ENCODE data around the gene HERC5. TPM values are rescaled to one million over a fixed set of nuclear protein-coding genes. Genes with fewer than 3 reads are reported as not detected.

The HERC5 gene
- total RNA-seq, 1 donor from 2014 or later, result 23.0 TPM

DNA sequence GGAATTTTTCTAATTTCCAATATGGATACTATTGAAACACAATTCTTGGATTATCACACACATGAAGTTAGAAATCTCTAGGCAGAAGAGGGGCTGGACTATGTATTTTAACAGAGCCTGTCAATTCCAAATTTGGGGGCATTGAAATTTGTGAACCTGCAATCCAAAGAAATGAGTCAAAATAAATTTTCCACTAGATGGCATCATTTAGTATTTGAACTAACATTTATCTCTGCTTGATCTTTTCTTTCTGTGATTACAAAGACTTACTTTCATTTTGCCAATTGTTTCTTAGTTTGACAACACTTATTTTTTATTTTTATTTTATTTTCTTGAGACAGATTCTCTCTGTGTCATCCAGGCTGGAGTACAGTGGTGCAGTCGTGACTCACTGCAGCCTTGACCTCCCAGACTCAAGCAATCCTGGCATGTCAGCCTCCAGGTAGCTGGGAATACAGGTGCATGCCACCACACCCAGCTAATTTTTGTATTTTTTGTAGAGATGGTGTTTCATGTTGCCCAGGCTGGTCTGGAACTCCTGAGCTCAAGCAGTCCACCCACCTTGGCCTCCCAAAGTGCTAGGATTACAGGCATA, 69.4 kb downstream of the HERC5 start:
- peaks cover 15% of the 10 kb centered on the region for H4K20me1 ChIP-seq (ENCODE audit: insufficient read depth, low read length)
- H3K9me3 Mint-ChIP-seq (ENCODE audit: unreplicated experiment), result no peaks in the 10 kb centered on the region
- FAIRE-seq, result no peak
- H3K36me3 Mint-ChIP-seq (ENCODE audit: low read depth, unreplicated experiment), result no peaks in the 10 kb centered on the region
- no peak overlapping the region for H3K27ac Mint-ChIP-seq (ENCODE audit: unreplicated experiment)
- no peak overlapping the region for H2AFZ ChIP-seq (ENCODE audit: low read depth, low read length)
- DNase-seq (ENCODE audit: low read depth), result no peak
- no peak overlapping the region for H3K4me3 Mint-ChIP-seq (ENCODE audit: unreplicated experiment)
- no peak overlapping the region for H3K27ac ChIP-seq (ENCODE audit: low read depth, low read length)
- H3K9ac ChIP-seq (ENCODE audit: low read length), result no peak overlapping the region
- H3K9me3 ChIP-seq (ENCODE audit: insufficient read depth, low read depth, low read length), result no peaks in the 10 kb centered on the region
- peaks cover 8% of the 10 kb centered on the region for H3K4me1 ChIP-seq (ENCODE audit: insufficient read depth, low read length)
- H3K79me2 ChIP-seq (ENCODE audit: insufficient read depth, low read length), result peaks cover 36% of the 10 kb centered on the region
- TF ChIP-seq EZH2 (IDR thresholded peaks at IDR 0.05; ENCODE audit: insufficient read depth, low read length), result no peak
- TF ChIP-seq, protein P1, sequence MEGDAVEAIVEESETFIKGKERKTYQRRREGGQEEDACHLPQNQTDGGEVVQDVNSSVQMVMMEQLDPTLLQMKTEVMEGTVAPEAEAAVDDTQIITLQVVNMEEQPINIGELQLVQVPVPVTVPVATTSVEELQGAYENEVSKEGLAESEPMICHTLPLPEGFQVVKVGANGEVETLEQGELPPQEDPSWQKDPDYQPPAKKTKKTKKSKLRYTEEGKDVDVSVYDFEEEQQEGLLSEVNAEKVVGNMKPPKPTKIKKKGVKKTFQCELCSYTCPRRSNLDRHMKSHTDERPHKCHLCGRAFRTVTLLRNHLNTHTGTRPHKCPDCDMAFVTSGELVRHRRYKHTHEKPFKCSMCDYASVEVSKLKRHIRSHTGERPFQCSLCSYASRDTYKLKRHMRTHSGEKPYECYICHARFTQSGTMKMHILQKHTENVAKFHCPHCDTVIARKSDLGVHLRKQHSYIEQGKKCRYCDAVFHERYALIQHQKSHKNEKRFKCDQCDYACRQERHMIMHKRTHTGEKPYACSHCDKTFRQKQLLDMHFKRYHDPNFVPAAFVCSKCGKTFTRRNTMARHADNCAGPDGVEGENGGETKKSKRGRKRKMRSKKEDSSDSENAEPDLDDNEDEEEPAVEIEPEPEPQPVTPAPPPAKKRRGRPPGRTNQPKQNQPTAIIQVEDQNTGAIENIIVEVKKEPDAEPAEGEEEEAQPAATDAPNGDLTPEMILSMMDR (IDR thresholded peaks at IDR 0.05; ENCODE audit: insufficient read depth, low read depth, low read length), result peak; percentile 5
- no peak overlapping the region for H3K4me2 ChIP-seq (ENCODE audit: low read length)
- peaks cover 6% of the 10 kb centered on the region for H3K36me3 ChIP-seq (ENCODE audit: insufficient read depth, low read length)
- no peak overlapping the region for H3K4me3 ChIP-seq (ENCODE audit: insufficient read depth, low read depth, low read length)
- no peaks in the 10 kb centered on the region for H3K27me3 Mint-ChIP-seq (ENCODE audit: low read depth, unreplicated experiment)
- no peaks in the 10 kb centered on the region for H3K27me3 ChIP-seq (ENCODE audit: insufficient read depth, low read length)
- H3K4me1 Mint-ChIP-seq (ENCODE audit: low read depth, unreplicated experiment), result peaks cover 11% of the 10 kb centered on the region

DNA sequence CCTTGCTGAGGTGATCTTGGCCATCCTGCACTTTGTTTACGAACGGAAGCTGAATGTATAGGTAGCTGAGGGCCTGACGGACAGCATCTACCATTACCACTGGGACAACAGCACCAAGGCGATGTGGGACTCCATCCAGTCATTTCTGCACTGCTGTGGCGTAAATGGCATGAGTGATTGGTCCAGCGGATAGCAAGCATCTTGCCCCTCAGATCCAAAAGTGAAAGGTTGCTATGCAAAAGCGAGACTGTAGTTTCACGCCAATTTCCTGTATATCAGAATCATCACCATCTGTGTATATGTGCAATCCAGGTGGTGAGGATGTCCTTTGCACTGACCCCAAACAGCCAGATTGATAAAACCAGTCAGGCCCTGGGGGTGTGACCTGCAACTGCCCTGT, 70.9 kb downstream of the HERC5 start:
- FAIRE-seq (no peak), DNase-seq (ENCODE audit: low read depth) (no peak)
- H2AFZ ChIP-seq (ENCODE audit: low read depth, low read length), result no peak overlapping the region
- TF ChIP-seq EZH2 (IDR thresholded peaks at IDR 0.05; ENCODE audit: insufficient read depth, low read length), result no peak
- TF ChIP-seq, protein P1 (IDR thresholded peaks at IDR 0.05; ENCODE audit: insufficient read depth, low read depth, low read length), result no peak
- peaks cover 8% of the 10 kb centered on the region for H3K4me1 ChIP-seq (ENCODE audit: insufficient read depth, low read length)
- no peak overlapping the region for H3K4me3 ChIP-seq (ENCODE audit: insufficient read depth, low read depth, low read length)
- no peak overlapping the region for H3K4me3 Mint-ChIP-seq (ENCODE audit: unreplicated experiment)
- H3K36me3 ChIP-seq (ENCODE audit: insufficient read depth, low read length), result no peaks in the 10 kb centered on the region
- peaks cover 21% of the 10 kb centered on the region for H3K79me2 ChIP-seq (ENCODE audit: insufficient read depth, low read length)
- H3K27me3 Mint-ChIP-seq (ENCODE audit: low read depth, unreplicated experiment), result no peaks in the 10 kb centered on the region
- H3K27me3 ChIP-seq (ENCODE audit: insufficient read depth, low read length), result no peaks in the 10 kb centered on the region
- no peaks in the 10 kb centered on the region for H3K9me3 ChIP-seq (ENCODE audit: insufficient read depth, low read depth, low read length)
- H3K27ac Mint-ChIP-seq (ENCODE audit: unreplicated experiment), result no peak overlapping the region
- no peak overlapping the region for H3K4me2 ChIP-seq (ENCODE audit: low read length)
- no peak overlapping the region for H3K9ac ChIP-seq (ENCODE audit: low read length)
- no peaks in the 10 kb centered on the region for H3K9me3 Mint-ChIP-seq (ENCODE audit: unreplicated experiment)
- no peak overlapping the region for H3K27ac ChIP-seq (ENCODE audit: low read depth, low read length)
- H4K20me1 ChIP-seq (ENCODE audit: insufficient read depth, low read length), result peaks cover under 1% of the 10 kb centered on the region
- peaks cover 6% of the 10 kb centered on the region for H3K4me1 Mint-ChIP-seq (ENCODE audit: low read depth, unreplicated experiment)
- no peaks in the 10 kb centered on the region for H3K36me3 Mint-ChIP-seq (ENCODE audit: low read depth, unreplicated experiment)

DNA sequence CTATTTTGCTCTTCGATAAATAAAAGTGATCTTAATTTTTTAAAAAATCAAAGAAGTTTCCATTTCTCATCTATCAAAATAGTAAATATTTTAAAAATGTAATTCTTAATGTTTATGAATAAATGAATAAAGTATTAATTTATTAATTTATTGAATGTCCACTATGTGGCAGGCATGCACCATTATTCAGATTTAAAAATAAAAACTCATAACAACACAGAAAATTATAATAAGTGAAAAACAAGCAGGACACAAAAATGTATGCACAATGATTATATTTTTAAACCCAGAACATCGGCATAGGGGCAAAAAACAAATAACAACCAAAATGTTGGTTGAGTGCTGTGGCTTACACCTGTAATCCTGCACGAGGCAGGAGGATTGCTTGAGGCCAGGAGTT, 71.9 kb downstream of the HERC5 start:
- no peak overlapping the region for H3K27ac ChIP-seq (ENCODE audit: low read depth, low read length)
- H3K9me3 Mint-ChIP-seq (ENCODE audit: unreplicated experiment), result no peaks in the 10 kb centered on the region
- H3K9ac ChIP-seq (ENCODE audit: low read length), result no peak overlapping the region
- no peaks in the 10 kb centered on the region for H3K9me3 ChIP-seq (ENCODE audit: insufficient read depth, low read depth, low read length)
- H3K4me1 ChIP-seq (ENCODE audit: insufficient read depth, low read length), result peaks cover 12% of the 10 kb centered on the region
- TF ChIP-seq, protein P1 (IDR thresholded peaks at IDR 0.05; ENCODE audit: insufficient read depth, low read depth, low read length), result no peak
- no peak for TF ChIP-seq EZH2 (IDR thresholded peaks at IDR 0.05; ENCODE audit: insufficient read depth, low read length)
- no peak overlapping the region for H2AFZ ChIP-seq (ENCODE audit: low read depth, low read length)
- H4K20me1 ChIP-seq (ENCODE audit: insufficient read depth, low read length), result no peaks in the 10 kb centered on the region
- peaks cover 10% of the 10 kb centered on the region for H3K4me1 Mint-ChIP-seq (ENCODE audit: low read depth, unreplicated experiment)
- no peak overlapping the region for H3K27ac Mint-ChIP-seq (ENCODE audit: unreplicated experiment)
- no peaks in the 10 kb centered on the region for H3K36me3 Mint-ChIP-seq (ENCODE audit: low read depth, unreplicated experiment)
- H3K36me3 ChIP-seq (ENCODE audit: insufficient read depth, low read length), result no peaks in the 10 kb centered on the region
- H3K4me3 Mint-ChIP-seq (ENCODE audit: unreplicated experiment), result no peak overlapping the region
- H3K27me3 Mint-ChIP-seq (ENCODE audit: low read depth, unreplicated experiment), result no peaks in the 10 kb centered on the region
- DNase-seq (ENCODE audit: low read depth) (no peak), FAIRE-seq (no peak)
- no peak overlapping the region for H3K4me2 ChIP-seq (ENCODE audit: low read length)
- H3K79me2 ChIP-seq (ENCODE audit: insufficient read depth, low read length), result peaks cover 10% of the 10 kb centered on the region
- no peaks in the 10 kb centered on the region for H3K27me3 ChIP-seq (ENCODE audit: insufficient read depth, low read length)
- no peak overlapping the region for H3K4me3 ChIP-seq (ENCODE audit: insufficient read depth, low read depth, low read length)
